SK-N-SH (cell line): ENCODE data around the gene PGAP3. TPM values are rescaled to one million over a fixed set of nuclear protein-coding genes. Genes with fewer than 3 reads are reported as not detected.

Source experiments
- CTCF ChIA-PET: fragments of 300-600, 350-600 bp; formaldehyde crosslinking; extraction: SDS; loops from one replicate; lab custom pipeline; 2021; lab: Yijun Ruan, JAX
- POLR2A ChIA-PET: fragments of 350-600 bp; sonication (Branson Sonifier 250); formaldehyde crosslinking; extraction: SDS; loops from one replicate; lab custom pipeline; 2020; ENCODE audit warnings: antibody characterized with exemption, inconsistent platforms; lab: Yijun Ruan, JAX
- DNase-seq: peaks from one replicate; pipeline ENCODE4 v3.0.0; 2012
- H2AFZ ChIP-seq: fragments of 200-600 bp; sonication (generic); 2 replicates; pipeline ENCODE4 v1.8.1; 2016; ENCODE audit warnings: antibody characterized with exemption, mild to moderate bottlenecking, low read depth
- H3F3A ChIP-seq: fragments of 200-600 bp; sonication (generic); replicated peaks from 2 replicates; pipeline ENCODE3; 2016; ENCODE audit warnings: antibody characterized with exemption, mild to moderate bottlenecking; ENCODE audit not compliant: insufficient read depth
- H3K27ac ChIP-seq, 2 experiments: fragments of 200-500 bp in 1 of 2; fragments of 200-600 bp in 1 of 2; sonication (Bioruptor generic) in 1 of 2; sonication (generic), shearing (Covaris generic) in 1 of 2; 2 replicates each; pipeline versions ENCODE4 v1.5.1 to v1.6.1; 2014 to 2016; ENCODE audit warnings: low read depth in 2 of 2, inconsistent platforms in 1 of 2, low read length in 1 of 2, mild to moderate bottlenecking in 1 of 2, mixed read lengths in 1 of 2
- H3K27me3 ChIP-seq: fragments of 200-600 bp; sonication (generic), shearing (Covaris generic); 2 replicates; pipeline ENCODE4 v1.6.1; 2016; ENCODE audit warnings: mixed run types; ENCODE audit not compliant: insufficient read depth
- H3K36me3 ChIP-seq, 2 experiments: fragments of 200-500 bp in 1 of 2; fragments of 200-600 bp in 1 of 2; sonication (Bioruptor generic) in 1 of 2; sonication (generic) in 1 of 2; replicated peaks in 1 of 2; 2 replicates each; pipeline versions ENCODE3 to v1.5.1; 2014 to 2016; ENCODE audit warnings: low read length in 1 of 2, mild to moderate bottlenecking in 1 of 2; ENCODE audit not compliant: insufficient read depth in 2 of 2, control insufficient read depth in 1 of 2
- H3K4me1 ChIP-seq, 2 experiments: fragments of 200-500 bp in 1 of 2; fragments of 200-600 bp in 1 of 2; sonication (Bioruptor generic) in 1 of 2; sonication (generic), shearing (Covaris generic) in 1 of 2; 2 replicates each; pipeline versions ENCODE4 v1.5.1 to v1.6.1; 2014 to 2016; ENCODE audit warnings: low read depth in 1 of 2, low read length in 1 of 2, mixed run types in 1 of 2; ENCODE audit not compliant: insufficient read depth in 2 of 2, control insufficient read depth in 1 of 2
- H3K4me2 ChIP-seq: fragments of 200-600 bp; sonication (generic), shearing (Covaris generic); 2 replicates; pipeline ENCODE4 v1.6.1; 2017; ENCODE audit warnings: mixed run types
- H3K4me3 ChIP-seq, 2 experiments: fragments of 200-500 bp in 1 of 2; fragments of 200-600 bp in 1 of 2; sonication (Bioruptor generic) in 1 of 2; sonication (generic), shearing (Covaris generic) in 1 of 2; 2 replicates each; pipeline versions ENCODE4 v1.5.1 to v1.8.1; 2014 to 2016; ENCODE audit warnings: low read depth in 2 of 2, inconsistent platforms in 1 of 2, low read length in 1 of 2, mild to moderate bottlenecking in 1 of 2, mixed read lengths in 1 of 2, moderate library complexity in 1 of 2
- H3K79me2 ChIP-seq: fragments of 200-600 bp; sonication (generic); 2 replicates; pipeline ENCODE4 v1.8.1; 2017; ENCODE audit warnings: mild to moderate bottlenecking; ENCODE audit not compliant: insufficient read depth
- H3K9ac ChIP-seq: fragments of 200-600 bp; sonication (generic); 2 replicates; pipeline ENCODE4 v1.6.1; 2017; ENCODE audit warnings: mixed run types
- H3K9me2 ChIP-seq: fragments of 200-600 bp; sonication (generic); 2 replicates; pipeline ENCODE4 v1.6.1; 2017; ENCODE audit warnings: mixed run types
- H3K9me3 ChIP-seq: fragments of 200-600 bp; sonication (generic); 2 replicates; pipeline ENCODE4 v1.6.1; 2017; ENCODE audit warnings: mixed run types, mild to moderate bottlenecking, moderate library complexity
- H4K20me1 ChIP-seq: fragments of 200-600 bp; sonication (generic); 2 replicates; pipeline ENCODE4 v1.6.1; 2017; ENCODE audit warnings: mild to moderate bottlenecking, mixed run types; ENCODE audit not compliant: insufficient read depth
- CHD2 ChIP-seq: fragments of 150-350 bp; IDR thresholded peaks from 2 replicates; pipeline ENCODE4 v1.6.1; 2018; ENCODE audit warnings: low read length; ENCODE audit not compliant: partially characterized antibody
- FOSL2 ChIP-seq: IDR thresholded peaks from 2 replicates; pipeline ENCODE4 v1.4.0; 2012; ENCODE audit warnings: low read depth, mild to moderate bottlenecking, moderate library complexity, borderline replicate concordance
- GABPA ChIP-seq: IDR thresholded peaks from 2 replicates; pipeline ENCODE4 v1.4.0; 2012; ENCODE audit warnings: low read depth, mild to moderate bottlenecking
- RCOR1 ChIP-seq: fragments of 150-350 bp; IDR thresholded peaks from 2 replicates; pipeline ENCODE4 v1.6.1; 2017; ENCODE audit warnings: antibody characterized with exemption, low read length
- RXRA ChIP-seq: IDR thresholded peaks from 2 replicates; pipeline ENCODE4 v1.4.0; 2012; ENCODE audit warnings: low read depth, mild to moderate bottlenecking, borderline replicate concordance
- SIN3A ChIP-seq: IDR thresholded peaks from 2 replicates; pipeline ENCODE4 v1.6.1; 2012; ENCODE audit warnings: low read depth, mild to moderate bottlenecking, low read length, moderate library complexity, borderline replicate concordance
- SMC3 ChIP-seq: IDR thresholded peaks from 2 replicates; pipeline ENCODE4 v1.6.1; 2012; ENCODE audit warnings: low read depth, low read length, improper control_type of control experiment
- TAF1 ChIP-seq: IDR thresholded peaks from 2 replicates; pipeline ENCODE4 v1.6.1; 2012; ENCODE audit warnings: low read depth, mild to moderate bottlenecking, low read length, moderate library complexity, borderline replicate concordance
- TCF12 ChIP-seq: IDR thresholded peaks from 2 replicates; pipeline ENCODE4 v1.4.0; 2012
- TEAD4 ChIP-seq: IDR thresholded peaks from 2 replicates; pipeline ENCODE4 v1.4.0; 2012; ENCODE audit warnings: mild to moderate bottlenecking, borderline replicate concordance; ENCODE audit not compliant: insufficient read depth
- YY1 ChIP-seq: IDR thresholded peaks from 2 replicates; pipeline ENCODE4 v1.4.0; 2012; ENCODE audit warnings: low read depth, mild to moderate bottlenecking
- WGBS: methylation state at CpG from one replicate; pipeline ENCODE4 v1.1.6; 2017; ENCODE audit warnings: low lambda C conversion rate; 5-methylcytosine and 5-hydroxymethylcytosine counted together
- polyA plus RNA-seq, 3 experiments: library from polyadenylated mRNA; depleted of rRNA; stranded (reverse); fragments of >200 nt; gene quantifications; 2 replicates each; pipeline ENCODE4 v1.2.3, GENCODE V29; 2012
- TF ChIP-seq, protein P1 (sequence below): fragments of 200-600 bp; sonication (generic); IDR thresholded peaks from 2 replicates; pipeline ENCODE4 v1.6.1; 2017; ENCODE audit warnings: antibody characterized with exemption, mild to moderate bottlenecking, moderate library complexity
- TF ChIP-seq, protein P2 (sequence below): IDR thresholded peaks from 2 replicates; pipeline ENCODE4 v1.4.0; 2012; ENCODE audit warnings: low read depth
- TF ChIP-seq, protein P3 (sequence below): fragments of 150-350 bp; IDR thresholded peaks from 2 replicates; pipeline ENCODE4 v1.6.1; 2017; ENCODE audit warnings: antibody characterized with exemption, low read length, low read depth, borderline replicate concordance
- TF ChIP-seq, protein P4 (sequence below): IDR thresholded peaks from 2 replicates; pipeline ENCODE4 v1.4.0; 2012; ENCODE audit warnings: low read depth, borderline replicate concordance
- TF ChIP-seq, protein P5 (sequence below): fragments of 150-350 bp; IDR thresholded peaks from 2 replicates; pipeline ENCODE4 v1.6.1; 2016; ENCODE audit warnings: mild to moderate bottlenecking, low read depth, low read length
- TF ChIP-seq, protein P6 (sequence below): IDR thresholded peaks from 2 replicates; pipeline ENCODE4 v1.6.1; 2012; ENCODE audit warnings: mild to moderate bottlenecking, low read depth, low read length, moderate library complexity

The PGAP3 gene
- polyA plus RNA-seq, 1 of the 3 experiments (the other 2 are of a cell fraction): 20.9 TPM

DNA sequence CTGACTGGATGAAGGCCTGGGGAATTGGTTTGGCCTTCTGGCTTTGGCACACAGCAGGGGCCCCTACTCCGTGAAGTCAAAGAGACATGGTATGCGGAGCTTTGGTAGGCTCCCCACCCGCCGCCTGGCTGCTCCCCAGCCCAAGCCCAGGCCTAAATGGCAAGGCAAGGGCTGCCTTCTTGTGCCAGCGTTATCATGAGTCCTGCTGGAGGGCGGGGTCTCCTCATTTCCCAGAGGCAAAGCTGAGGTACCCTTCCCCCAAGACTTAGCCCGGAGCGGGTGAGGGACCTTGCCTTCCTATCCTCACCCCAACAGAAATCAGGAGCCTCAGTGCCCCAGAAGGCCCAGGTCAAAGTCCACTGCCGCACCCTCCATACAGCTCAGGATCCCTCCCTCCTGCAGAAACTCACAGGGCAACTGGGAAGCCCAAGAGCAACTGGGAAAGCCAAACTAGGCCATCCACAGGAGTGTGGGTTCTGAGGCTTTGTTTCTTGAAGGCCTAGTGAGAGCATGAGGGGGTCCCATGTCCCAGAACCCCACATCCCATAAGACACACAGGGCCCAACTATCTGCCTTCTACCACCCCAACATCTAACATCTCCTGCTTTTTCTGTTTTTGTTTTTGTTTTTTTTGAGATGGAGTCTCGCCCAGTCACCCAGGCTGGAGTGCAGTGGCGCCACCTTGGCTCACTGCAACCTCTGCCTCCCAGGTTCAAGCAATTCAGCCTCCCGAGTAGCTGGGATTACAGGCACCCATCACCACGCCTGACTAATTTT, 9.3 kb downstream of the PGAP3 start:
- H3K9me3 ChIP-seq: no peaks in the 10 kb centered on the region
- no peak overlapping the region for H2AFZ ChIP-seq
- WGBS: 88% methylated on average over 9 of the region's 13 CpGs
- H3K79me2 ChIP-seq: no peaks in the 10 kb centered on the region
- CTCF ChIA-PET: interaction anchor here (1.5 to 15.0 kb wide), 4 partner anchors 8 to 55 kb away, joined by 5 to 279 read pairs (median 22); partner anchors contain the start of genes PNMT and PPP1R1B
- H3K36me3 ChIP-seq: no peaks in the 10 kb centered on the region
- H4K20me1 ChIP-seq: no peaks in the 10 kb centered on the region
- no peaks in the 10 kb centered on the region for H3K27me3 ChIP-seq
- no peaks in the 10 kb centered on the region for H3K4me1 ChIP-seq
- POLR2A ChIA-PET: interaction anchor here (1.1 kb wide), 1 partner anchor 9 kb away, joined by 4 read pairs; the partner anchor contains the start of gene PGAP3
- no peak for DNase-seq
- no peak overlapping the region for H3K27ac ChIP-seq
- H3K9me2 ChIP-seq: no peaks in the 10 kb centered on the region
- H3F3A ChIP-seq: no peaks in the 10 kb centered on the region
- no peak overlapping the region for H3K4me3 ChIP-seq
- no peak overlapping the region for H3K9ac ChIP-seq
- TF ChIP-seq RXRA: no peak
- TF ChIP-seq RCOR1: no peak
- TF ChIP-seq, protein P1, sequence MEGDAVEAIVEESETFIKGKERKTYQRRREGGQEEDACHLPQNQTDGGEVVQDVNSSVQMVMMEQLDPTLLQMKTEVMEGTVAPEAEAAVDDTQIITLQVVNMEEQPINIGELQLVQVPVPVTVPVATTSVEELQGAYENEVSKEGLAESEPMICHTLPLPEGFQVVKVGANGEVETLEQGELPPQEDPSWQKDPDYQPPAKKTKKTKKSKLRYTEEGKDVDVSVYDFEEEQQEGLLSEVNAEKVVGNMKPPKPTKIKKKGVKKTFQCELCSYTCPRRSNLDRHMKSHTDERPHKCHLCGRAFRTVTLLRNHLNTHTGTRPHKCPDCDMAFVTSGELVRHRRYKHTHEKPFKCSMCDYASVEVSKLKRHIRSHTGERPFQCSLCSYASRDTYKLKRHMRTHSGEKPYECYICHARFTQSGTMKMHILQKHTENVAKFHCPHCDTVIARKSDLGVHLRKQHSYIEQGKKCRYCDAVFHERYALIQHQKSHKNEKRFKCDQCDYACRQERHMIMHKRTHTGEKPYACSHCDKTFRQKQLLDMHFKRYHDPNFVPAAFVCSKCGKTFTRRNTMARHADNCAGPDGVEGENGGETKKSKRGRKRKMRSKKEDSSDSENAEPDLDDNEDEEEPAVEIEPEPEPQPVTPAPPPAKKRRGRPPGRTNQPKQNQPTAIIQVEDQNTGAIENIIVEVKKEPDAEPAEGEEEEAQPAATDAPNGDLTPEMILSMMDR: no peak
- TF ChIP-seq, protein P2, sequence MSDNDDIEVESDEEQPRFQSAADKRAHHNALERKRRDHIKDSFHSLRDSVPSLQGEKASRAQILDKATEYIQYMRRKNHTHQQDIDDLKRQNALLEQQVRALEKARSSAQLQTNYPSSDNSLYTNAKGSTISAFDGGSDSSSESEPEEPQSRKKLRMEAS: no peak
- TF ChIP-seq SMC3: no peak
- TF ChIP-seq, protein P3, sequence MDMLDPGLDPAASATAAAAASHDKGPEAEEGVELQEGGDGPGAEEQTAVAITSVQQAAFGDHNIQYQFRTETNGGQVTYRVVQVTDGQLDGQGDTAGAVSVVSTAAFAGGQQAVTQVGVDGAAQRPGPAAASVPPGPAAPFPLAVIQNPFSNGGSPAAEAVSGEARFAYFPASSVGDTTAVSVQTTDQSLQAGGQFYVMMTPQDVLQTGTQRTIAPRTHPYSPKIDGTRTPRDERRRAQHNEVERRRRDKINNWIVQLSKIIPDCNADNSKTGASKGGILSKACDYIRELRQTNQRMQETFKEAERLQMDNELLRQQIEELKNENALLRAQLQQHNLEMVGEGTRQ: no peak
- TF ChIP-seq TEAD4: no peak
- no peak for TF ChIP-seq TAF1
- TF ChIP-seq, protein P4, sequence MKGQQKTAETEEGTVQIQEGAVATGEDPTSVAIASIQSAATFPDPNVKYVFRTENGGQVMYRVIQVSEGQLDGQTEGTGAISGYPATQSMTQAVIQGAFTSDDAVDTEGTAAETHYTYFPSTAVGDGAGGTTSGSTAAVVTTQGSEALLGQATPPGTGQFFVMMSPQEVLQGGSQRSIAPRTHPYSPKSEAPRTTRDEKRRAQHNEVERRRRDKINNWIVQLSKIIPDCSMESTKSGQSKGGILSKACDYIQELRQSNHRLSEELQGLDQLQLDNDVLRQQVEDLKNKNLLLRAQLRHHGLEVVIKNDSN: no peak
- no peak for TF ChIP-seq FOSL2
- no peak for TF ChIP-seq SIN3A
- no peak for TF ChIP-seq CHD2
- no peak for TF ChIP-seq TCF12
- TF ChIP-seq, protein P5, sequence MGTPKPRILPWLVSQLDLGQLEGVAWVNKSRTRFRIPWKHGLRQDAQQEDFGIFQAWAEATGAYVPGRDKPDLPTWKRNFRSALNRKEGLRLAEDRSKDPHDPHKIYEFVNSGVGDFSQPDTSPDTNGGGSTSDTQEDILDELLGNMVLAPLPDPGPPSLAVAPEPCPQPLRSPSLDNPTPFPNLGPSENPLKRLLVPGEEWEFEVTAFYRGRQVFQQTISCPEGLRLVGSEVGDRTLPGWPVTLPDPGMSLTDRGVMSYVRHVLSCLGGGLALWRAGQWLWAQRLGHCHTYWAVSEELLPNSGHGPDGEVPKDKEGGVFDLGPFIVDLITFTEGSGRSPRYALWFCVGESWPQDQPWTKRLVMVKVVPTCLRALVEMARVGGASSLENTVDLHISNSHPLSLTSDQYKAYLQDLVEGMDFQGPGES: no peak
- TF ChIP-seq, protein P6, sequence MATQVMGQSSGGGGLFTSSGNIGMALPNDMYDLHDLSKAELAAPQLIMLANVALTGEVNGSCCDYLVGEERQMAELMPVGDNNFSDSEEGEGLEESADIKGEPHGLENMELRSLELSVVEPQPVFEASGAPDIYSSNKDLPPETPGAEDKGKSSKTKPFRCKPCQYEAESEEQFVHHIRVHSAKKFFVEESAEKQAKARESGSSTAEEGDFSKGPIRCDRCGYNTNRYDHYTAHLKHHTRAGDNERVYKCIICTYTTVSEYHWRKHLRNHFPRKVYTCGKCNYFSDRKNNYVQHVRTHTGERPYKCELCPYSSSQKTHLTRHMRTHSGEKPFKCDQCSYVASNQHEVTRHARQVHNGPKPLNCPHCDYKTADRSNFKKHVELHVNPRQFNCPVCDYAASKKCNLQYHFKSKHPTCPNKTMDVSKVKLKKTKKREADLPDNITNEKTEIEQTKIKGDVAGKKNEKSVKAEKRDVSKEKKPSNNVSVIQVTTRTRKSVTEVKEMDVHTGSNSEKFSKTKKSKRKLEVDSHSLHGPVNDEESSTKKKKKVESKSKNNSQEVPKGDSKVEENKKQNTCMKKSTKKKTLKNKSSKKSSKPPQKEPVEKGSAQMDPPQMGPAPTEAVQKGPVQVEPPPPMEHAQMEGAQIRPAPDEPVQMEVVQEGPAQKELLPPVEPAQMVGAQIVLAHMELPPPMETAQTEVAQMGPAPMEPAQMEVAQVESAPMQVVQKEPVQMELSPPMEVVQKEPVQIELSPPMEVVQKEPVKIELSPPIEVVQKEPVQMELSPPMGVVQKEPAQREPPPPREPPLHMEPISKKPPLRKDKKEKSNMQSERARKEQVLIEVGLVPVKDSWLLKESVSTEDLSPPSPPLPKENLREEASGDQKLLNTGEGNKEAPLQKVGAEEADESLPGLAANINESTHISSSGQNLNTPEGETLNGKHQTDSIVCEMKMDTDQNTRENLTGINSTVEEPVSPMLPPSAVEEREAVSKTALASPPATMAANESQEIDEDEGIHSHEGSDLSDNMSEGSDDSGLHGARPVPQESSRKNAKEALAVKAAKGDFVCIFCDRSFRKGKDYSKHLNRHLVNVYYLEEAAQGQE: no peak
- TF ChIP-seq YY1: no peak
- TF ChIP-seq GABPA: no peak
- H3K4me2 ChIP-seq: no peak overlapping the region
